Activated CD4-positive, alpha-beta T cell treated with anti-CD3 and anti-CD28 coated beads for 1 hour (primary cell): ENCODE results near the gene MEGF8.

Source experiments
- DNase-seq: peaks from one replicate; pipeline ENCODE4 v3.0.0-alpha.2; 2020

MEGF8 gene

GRCh38 chr19:42286349-42287016 is 39.0 kb upstream of the MEGF8 start:
- no peak for DNase-seq

- DNase-seq: no peak
These were observed 38.2 kb upstream of the MEGF8 start for GRCh38 chr19:42287017-42287826.

GRCh38 chr19:42287827-42288107 is 37.7 kb upstream of the MEGF8 start:
- DNase-seq: no peak

- DNase-seq: no peak
These were observed 37.0 kb upstream of the MEGF8 start for GRCh38 chr19:42288387-42288786.

- DNase-seq: no peak
These were observed 36.4 kb upstream of the MEGF8 start for GRCh38 chr19:42288881-42289555.

- DNase-seq: no peak
These were observed 35.8 kb upstream of the MEGF8 start for GRCh38 chr19:42289556-42290041.

GRCh38 chr19:42290136-42290522 is 35.3 kb upstream of the MEGF8 start:
- no peak for DNase-seq

- DNase-seq: peak; percentile 42
These were observed 34.7 kb upstream of the MEGF8 start for GRCh38 chr19:42290523-42291434.

- no peak for DNase-seq
These were observed 34.0 kb upstream of the MEGF8 start for GRCh38 chr19:42291435-42291810.

- no peak for DNase-seq
These were observed 33.1 kb upstream of the MEGF8 start for GRCh38 chr19:42292042-42292960.

GRCh38 chr19:42292963-42293362 is 32.5 kb upstream of the MEGF8 start:
- no peak for DNase-seq

- DNase-seq: no peak
These were observed 31.9 kb upstream of the MEGF8 start for GRCh38 chr19:42293540-42293939.

GRCh38 chr19:42293948-42294347 is 31.5 kb upstream of the MEGF8 start:
- DNase-seq: no peak

GRCh38 chr19:42294471-42295137 is 30.8 kb upstream of the MEGF8 start:
- DNase-seq: no peak

- DNase-seq: no peak
These were observed 30.1 kb upstream of the MEGF8 start for GRCh38 chr19:42295342-42295741.

GRCh38 chr19:42295831-42296525 is 29.5 kb upstream of the MEGF8 start:
- DNase-seq: peak; percentile 82

- no peak for DNase-seq
These were observed 28.4 kb upstream of the MEGF8 start for GRCh38 chr19:42297039-42297438.

- DNase-seq: no peak
These were observed 23.7 kb upstream of the MEGF8 start, which contains the start of gene PRR19 for GRCh38 chr19:42301646-42302203. Gene PRR19 (plus strand): TSS chr19:42302132. CDS start chr19:42309585, 7,453 bp downstream.

GRCh38 chr19:42303101-42303464 is 22.4 kb upstream of the MEGF8 start:
- no peak for DNase-seq

GRCh38 chr19:42303876-42304275 is 21.6 kb upstream of the MEGF8 start:
- no peak for DNase-seq
